CD4-positive, alpha-beta T cell (primary cell): ENCODE data around the gene CD44. TPM values are rescaled to one million over a fixed set of nuclear protein-coding genes. Genes with fewer than 3 reads are reported as not detected.
A peak's percentile ranks its signal among the peaks of the same experiment; 100 is the strongest.

Experiments used
- ATAC-seq: fragments of 200-7000 bp; cut with Tn5 transposase; one replicate; pipeline ENCODE4 v1.10.0; 2022; ENCODE audit warnings: mild to moderate bottlenecking; ENCODE audit not compliant: poor library complexity
- CTCF ChIA-PET: fragments of 350-600 bp; sonication (Branson Sonifier 250); formaldehyde crosslinking; loops from one replicate; lab custom pipeline; 2021; ENCODE audit warnings: antibody characterized with exemption, inconsistent platforms; lab: Charles Lee
- POLR2A ChIA-PET: fragments of 350-600 bp; sonication (Branson Sonifier 250); formaldehyde crosslinking; loops from one replicate; lab custom pipeline; 2021; ENCODE audit warnings: antibody characterized with exemption, inconsistent platforms; lab: Charles Lee
- DNase-seq, 14 experiments: peaks; one replicate each; pipeline ENCODE4 v3.0.0-alpha.2; 2013 to 2020; ENCODE audit warnings: mixed read lengths in 2 of 14
- H3K27ac ChIP-seq, 2 donors: one replicate each; pipeline versions ENCODE4 v1.5.1 to v1.7.0; 2013; ENCODE audit warnings: low read length in 2 of 2, low read depth in 1 of 2, mild to moderate bottlenecking in 1 of 2
- H3K27me3 ChIP-seq, 2 experiments: 1 replicate in 1 of 2; 2 replicates in 1 of 2; pipeline versions ENCODE4 v1.6.1 to v1.7.0; 2013; ENCODE audit warnings: low read length in 2 of 2, control low read depth in 1 of 2, mild to moderate bottlenecking in 1 of 2, moderate library complexity in 1 of 2; ENCODE audit not compliant: insufficient read depth in 2 of 2, control insufficient read depth in 1 of 2
- H3K36me3 ChIP-seq: one replicate; pipeline ENCODE4 v1.6.1; 2013; ENCODE audit warnings: low read length, control low read depth; ENCODE audit not compliant: insufficient read depth
- H3K4me1 ChIP-seq: one replicate; pipeline ENCODE4 v1.6.1; 2013; ENCODE audit warnings: low read length, control low read depth; ENCODE audit not compliant: insufficient read depth
- H3K4me3 ChIP-seq: one replicate; pipeline ENCODE4 v1.5.1; 2013; ENCODE audit warnings: mild to moderate bottlenecking, low read length, moderate library complexity
- H3K9me3 ChIP-seq, 2 experiments: 1 replicate in 1 of 2; 2 replicates in 1 of 2; pipeline versions ENCODE4 v1.6.1 to v1.7.0; 2013; ENCODE audit warnings: low read length in 2 of 2, mild to moderate bottlenecking in 2 of 2, control low read depth in 1 of 2, moderate library complexity in 1 of 2; ENCODE audit not compliant: control insufficient read depth in 1 of 2, insufficient read depth in 1 of 2
- H3K27ac Mint-ChIP-seq: one replicate; pipeline ENCODE4 v1.8.0; 2020; ENCODE audit warnings: mixed read lengths
- H3K27me3 Mint-ChIP-seq: one replicate; pipeline ENCODE4 v1.8.0; 2021; ENCODE audit warnings: mixed read lengths
- H3K36me3 Mint-ChIP-seq: one replicate; pipeline ENCODE4 v1.8.0; 2021; ENCODE audit warnings: low read depth, mixed read lengths
- H3K4me1 Mint-ChIP-seq: one replicate; pipeline ENCODE4 v1.8.0; 2021; ENCODE audit warnings: low read depth, mixed read lengths
- H3K4me3 Mint-ChIP-seq: one replicate; pipeline ENCODE4 v1.8.0; 2020; ENCODE audit warnings: mild to moderate bottlenecking, mixed read lengths
- H3K9me3 Mint-ChIP-seq: one replicate; pipeline ENCODE4 v1.8.0; 2020; ENCODE audit warnings: mixed read lengths
- intact Hi-C, 2 experiments: fragments of 100-400 bp; cut with DNase I in 1 of 2; cut with micrococcal nuclease in 1 of 2; formaldehyde crosslinking; loops; one replicate each; pipeline versions ENCODE4 v1.15.1 to v1.9.0; 2023 to 2025; cut with DNase I, micrococcal nuclease
- total RNA-seq, 174 experiments: library from RNA in 2 of 174; stranded (reverse) in 2 of 174; gene quantifications; one replicate each; pipeline ENCODE4 v1.2.3 and lab custom pipeline; 2021 to 2026
- TF ChIP-seq, protein P1 (sequence below): fragments of 200-600 bp; IDR thresholded peaks from one replicate; pipeline ENCODE4 v1.8.0; 2022; ENCODE audit warnings: antibody characterized with exemption, mild to moderate bottlenecking

The CD44 gene
- total RNA-seq, 2 experiments from 2014 or later = 1,283 to 1,330 TPM

DNA sequence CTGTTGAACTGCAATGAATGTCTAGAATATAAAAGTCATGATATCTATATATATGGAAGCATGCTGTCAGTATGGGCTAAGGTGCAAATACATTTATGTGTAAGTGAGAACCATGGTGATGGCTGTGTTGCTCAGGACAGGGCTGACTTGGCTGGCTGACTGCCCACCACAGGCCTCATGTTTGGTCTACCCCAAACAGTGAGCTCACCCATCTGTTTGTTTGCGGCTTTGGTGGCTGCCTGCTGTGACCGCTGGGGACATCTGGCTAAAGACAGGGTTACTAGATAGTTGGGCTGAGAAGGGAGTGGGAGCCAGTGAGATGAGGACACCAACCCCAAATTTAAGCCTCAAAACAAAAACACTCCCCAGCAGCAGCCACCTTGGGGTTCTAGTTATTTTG, 6.3 kb downstream of the CD44 start:
- H3K9me3 ChIP-seq = no peaks in the 10 kb centered on the region
- no peaks in the 10 kb centered on the region for H3K27me3 ChIP-seq
- peaks cover 92% of the 10 kb centered on the region for H3K4me1 ChIP-seq
- H3K36me3 ChIP-seq = peaks cover 72% of the 10 kb centered on the region
- DNase-seq = peak in 1 of 14 experiments; percentile 57
- no peaks in the 10 kb centered on the region for H3K27me3 Mint-ChIP-seq
- peak overlapping the region; percentile 60 to 81 for H3K27ac ChIP-seq
- ATAC-seq = no peak
- TF ChIP-seq, protein P1, sequence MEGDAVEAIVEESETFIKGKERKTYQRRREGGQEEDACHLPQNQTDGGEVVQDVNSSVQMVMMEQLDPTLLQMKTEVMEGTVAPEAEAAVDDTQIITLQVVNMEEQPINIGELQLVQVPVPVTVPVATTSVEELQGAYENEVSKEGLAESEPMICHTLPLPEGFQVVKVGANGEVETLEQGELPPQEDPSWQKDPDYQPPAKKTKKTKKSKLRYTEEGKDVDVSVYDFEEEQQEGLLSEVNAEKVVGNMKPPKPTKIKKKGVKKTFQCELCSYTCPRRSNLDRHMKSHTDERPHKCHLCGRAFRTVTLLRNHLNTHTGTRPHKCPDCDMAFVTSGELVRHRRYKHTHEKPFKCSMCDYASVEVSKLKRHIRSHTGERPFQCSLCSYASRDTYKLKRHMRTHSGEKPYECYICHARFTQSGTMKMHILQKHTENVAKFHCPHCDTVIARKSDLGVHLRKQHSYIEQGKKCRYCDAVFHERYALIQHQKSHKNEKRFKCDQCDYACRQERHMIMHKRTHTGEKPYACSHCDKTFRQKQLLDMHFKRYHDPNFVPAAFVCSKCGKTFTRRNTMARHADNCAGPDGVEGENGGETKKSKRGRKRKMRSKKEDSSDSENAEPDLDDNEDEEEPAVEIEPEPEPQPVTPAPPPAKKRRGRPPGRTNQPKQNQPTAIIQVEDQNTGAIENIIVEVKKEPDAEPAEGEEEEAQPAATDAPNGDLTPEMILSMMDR = no peak
- CTCF ChIA-PET = interaction anchor here (1.1 to 2.0 kb wide), 5 partner anchors 29 to 147 kb away, joined by 5 to 7 read pairs (median 6); no protein-coding TSS in a partner anchor
- peak overlapping the region; percentile 88 for H3K4me3 ChIP-seq
- peak overlapping the region; percentile 96 for H3K27ac Mint-ChIP-seq
- H3K4me1 Mint-ChIP-seq = peaks cover 93% of the 10 kb centered on the region
- POLR2A ChIA-PET = interaction anchor here (1.3 to 9.5 kb wide), 4 partner anchors 16 to 148 kb away, joined by 3 to 317 read pairs (median 10); no protein-coding TSS in a partner anchor
- peak overlapping the region; percentile 84 for H3K4me3 Mint-ChIP-seq
- no peaks in the 10 kb centered on the region for H3K9me3 Mint-ChIP-seq
- H3K36me3 Mint-ChIP-seq = peaks cover 95% of the 10 kb centered on the region
- intact Hi-C loops = loop anchor here (2.0 to 10.0 kb wide), 4 partner anchors 22 to 240 kb away; no protein-coding TSS in a partner anchor

DNA sequence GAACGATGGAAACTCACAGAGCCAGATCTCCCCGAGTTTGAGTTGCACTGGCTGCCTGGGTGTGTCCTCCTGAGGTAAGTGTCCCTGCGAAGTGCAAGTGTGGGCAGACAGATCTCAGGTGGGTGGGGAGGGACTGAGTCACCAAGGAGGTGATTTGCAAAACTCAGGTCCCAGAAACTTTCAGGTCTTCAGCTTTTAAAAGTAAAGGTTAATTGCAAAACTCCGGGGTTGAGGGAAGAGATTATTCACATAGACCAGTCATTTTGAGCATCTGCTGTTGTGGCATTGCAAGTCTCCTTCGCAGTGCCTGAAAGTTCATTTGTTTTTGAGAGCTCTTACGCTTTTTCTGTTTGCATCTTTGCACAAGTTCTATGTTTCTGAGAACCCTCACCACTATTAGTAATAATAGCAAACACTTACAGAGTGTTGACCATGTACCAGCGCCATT, 7.1 kb downstream of the CD44 start:
- H3K36me3 ChIP-seq = peaks cover 79% of the 10 kb centered on the region
- H3K27me3 ChIP-seq = no peaks in the 10 kb centered on the region
- intact Hi-C loops = loop anchor here (2.0 to 10.0 kb wide), 3 partner anchors 15 to 239 kb away; no protein-coding TSS in a partner anchor
- peak overlapping the region; percentile 88 for H3K4me3 ChIP-seq
- peaks cover 99% of the 10 kb centered on the region for H3K4me1 Mint-ChIP-seq
- DNase-seq (peak in 12 of 14 experiments; percentile 49 to 78 (median 61)), ATAC-seq (peak; percentile 12)
- ChIA-PET POLR2A (interaction anchor here (0.6 to 9.5 kb wide), 13 partner anchors 6 to 160 kb away, joined by 3 to 317 read pairs (median 3); partner anchors contain the start of gene CD44), CTCF (interaction anchor here (1.0 to 2.0 kb wide), 10 partner anchors 9 to 148 kb away, joined by 3 to 7 read pairs (median 4); no protein-coding TSS in a partner anchor)
- H3K27me3 Mint-ChIP-seq = no peaks in the 10 kb centered on the region
- no peaks in the 10 kb centered on the region for H3K9me3 ChIP-seq
- H3K4me1 ChIP-seq = peaks cover 98% of the 10 kb centered on the region
- H3K27ac Mint-ChIP-seq = peak overlapping the region; percentile 96
- TF ChIP-seq, protein P1 = no peak
- peak overlapping the region in 1 of 2 donors; percentile 60 for H3K27ac ChIP-seq
- no peaks in the 10 kb centered on the region for H3K9me3 Mint-ChIP-seq
- H3K4me3 Mint-ChIP-seq = peak overlapping the region; percentile 84
- H3K36me3 Mint-ChIP-seq = peaks cover 96% of the 10 kb centered on the region

DNA sequence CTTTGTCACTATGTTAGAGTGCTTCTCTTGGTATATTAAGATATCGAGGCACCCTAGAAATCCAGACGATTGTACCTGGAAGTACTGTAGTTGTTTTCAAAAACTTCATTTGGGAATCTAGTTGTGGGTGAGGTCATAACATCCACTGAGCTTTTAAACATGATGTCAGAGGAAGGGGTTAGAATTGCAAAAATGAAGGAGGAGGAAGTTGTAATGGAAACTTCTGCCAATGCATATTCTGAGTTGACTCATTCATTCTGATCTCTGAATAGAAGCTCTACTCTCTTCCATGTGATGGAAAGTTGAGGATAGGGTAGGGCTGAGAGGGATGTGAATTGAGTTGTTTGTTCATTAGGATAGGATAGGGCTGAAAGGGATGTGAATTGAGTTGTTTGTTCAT, 7.7 kb downstream of the CD44 start:
- Mint-ChIP-seq H3K4me1 (peaks cover 99% of the 10 kb centered on the region), H3K27ac (peak overlapping the region; percentile 96), H3K9me3 (no peaks in the 10 kb centered on the region), H3K27me3 (no peaks in the 10 kb centered on the region), H3K36me3 (peaks cover 96% of the 10 kb centered on the region), H3K4me3 (peak overlapping the region; percentile 84)
- CTCF ChIA-PET = interaction anchor here (1.0 to 2.0 kb wide), 9 partner anchors 8 to 149 kb away, joined by 3 to 7 read pairs (median 4); no protein-coding TSS in a partner anchor
- intact Hi-C loops = loop anchor here (2.0 to 10.0 kb wide), 3 partner anchors 14 to 238 kb away; no protein-coding TSS in a partner anchor
- H3K36me3 ChIP-seq = peaks cover 83% of the 10 kb centered on the region
- TF ChIP-seq, protein P1 = no peak
- H3K4me3 ChIP-seq = no peak overlapping the region
- DNase-seq (peak in 2 of 14 experiments; percentile 37 to 71), ATAC-seq (no peak)
- H3K4me1 ChIP-seq = peaks cover 99% of the 10 kb centered on the region
- no peaks in the 10 kb centered on the region for H3K9me3 ChIP-seq
- peak overlapping the region in 1 of 2 donors; percentile 25 for H3K27ac ChIP-seq
- POLR2A ChIA-PET = interaction anchor here (0.6 to 9.5 kb wide), 12 partner anchors 7 to 159 kb away, joined by 3 to 317 read pairs (median 4); partner anchors contain the start of gene CD44
- no peaks in the 10 kb centered on the region for H3K27me3 ChIP-seq
